HepG2 (cell line): ENCODE data around the gene LRP5. TPM values are rescaled to one million over a fixed set of nuclear protein-coding genes. Genes with fewer than 3 reads are reported as not detected.

Experiments used
- ATAC-seq: fragments of 200-7000 bp; cut with Tn5 transposase; 3 replicates; pipeline ENCODE4 v1.9.1; 2020; ENCODE audit warnings: mild to moderate bottlenecking, moderate library complexity
- BruUV-seq: library from RNA; stranded (reverse); fragments of 400-500 nt; replicated peaks from 2 replicates; lab custom pipeline; 2021; lab: Mats Ljungman, UMichigan
- CTCF ChIA-PET: fragments of 300-600 bp; formaldehyde crosslinking; extraction: SDS; loops from one replicate; lab custom pipeline; 2021; ENCODE audit warnings: low total read pairs, inconsistent platforms, low intra/inter-chr PET ratio; lab: Yijun Ruan, JAX
- POLR2A ChIA-PET: fragments of 350-600 bp; sonication (Branson Sonifier 250); formaldehyde crosslinking; loops from one replicate; lab custom pipeline; 2020; ENCODE audit warnings: antibody characterized with exemption, inconsistent platforms; lab: Yijun Ruan, JAX
- DNase-seq: peaks from one replicate; pipeline ENCODE4 v3.0.0-alpha.2; 2015; ENCODE audit warnings: low spot score
- FAIRE-seq: peaks from 3 replicates; lab custom pipeline; 2011; peaks lifted over from hg19 to GRCh38; lab: Jason Lieb, UNC
- H2AFZ ChIP-seq: one replicate; pipeline ENCODE4 v1.6.1; 2011; ENCODE audit warnings: low read length, inconsistent platforms
- H3K27ac ChIP-seq: fragments of 300-600 bp; 3 replicates; pipeline ENCODE4 v1.8.0; 2011; ENCODE audit warnings: mixed run types, mild to moderate bottlenecking, mixed read lengths, low read length, inconsistent platforms; ENCODE audit not compliant: insufficient read depth; ENCODE audit errors: extremely low read length
- H3K27me3 ChIP-seq, 2 experiments: fragments of 200-600 bp in 1 of 2; 2 replicates in 1 of 2; 3 replicates in 1 of 2; pipeline versions ENCODE4 v1.6.0 to v1.8.0; 2011; ENCODE audit warnings: low read length in 2 of 2, mild to moderate bottlenecking in 2 of 2, moderate library complexity in 2 of 2, inconsistent platforms in 1 of 2; ENCODE audit not compliant: insufficient read depth in 2 of 2, control insufficient read depth in 1 of 2
- H3K36me3 ChIP-seq, 2 experiments: fragments of 200-600 bp in 1 of 2; replicated peaks in 1 of 2; 2 replicates in 1 of 2; 3 replicates in 1 of 2; pipeline versions ENCODE4 v1.5.1 to v1.8.0; 2011; ENCODE audit warnings: low read length in 2 of 2, inconsistent platforms in 1 of 2; ENCODE audit not compliant: insufficient read depth in 2 of 2, control insufficient read depth in 1 of 2
- H3K4me1 ChIP-seq: 2 replicates; pipeline ENCODE4 v1.5.1; 2012; ENCODE audit warnings: low read length, inconsistent platforms; ENCODE audit not compliant: insufficient read depth
- H3K4me2 ChIP-seq: 2 replicates; pipeline ENCODE4 v1.6.0; 2011; ENCODE audit warnings: low read depth, low read length, inconsistent platforms
- H3K4me3 ChIP-seq, 3 experiments: fragments of 200-600 bp in 1 of 3; sonication (generic), shearing (Covaris generic) in 1 of 3; replicated peaks in 1 of 3; 2 replicates each; pipeline ENCODE4 v1.5.1; 2011 to 2016; ENCODE audit warnings: low read length in 3 of 3, inconsistent platforms in 2 of 3, low read depth in 2 of 3, mild to moderate bottlenecking in 2 of 3, control low read depth in 1 of 3, mixed read lengths in 1 of 3; ENCODE audit not compliant: insufficient read depth in 1 of 3
- H3K79me2 ChIP-seq: one replicate; pipeline ENCODE4 v1.6.1; 2011; ENCODE audit warnings: low read length, inconsistent platforms; ENCODE audit not compliant: insufficient read depth
- H3K9ac ChIP-seq: 2 replicates; pipeline ENCODE4 v1.6.0; 2011; ENCODE audit warnings: mild to moderate bottlenecking, low read depth, low read length, inconsistent platforms; ENCODE audit not compliant: insufficient read depth
- H3K9me3 ChIP-seq: 2 replicates; pipeline ENCODE4 v1.5.1; 2012; ENCODE audit warnings: mild to moderate bottlenecking, low read length
- H4K20me1 ChIP-seq: 2 replicates; pipeline ENCODE4 v1.6.0; 2011; ENCODE audit warnings: inconsistent platforms, mild to moderate bottlenecking, low read length, moderate library complexity; ENCODE audit not compliant: insufficient read depth
- ESRRA ChIP-seq: sonication (generic); formaldehyde crosslinking; IDR thresholded peaks from 2 replicates; pipeline ENCODE4 v1.5.1; 2020; ENCODE audit warnings: mild to moderate bottlenecking, low read depth, missing genetic modification reagents
- HNF1B ChIP-seq: sonication (generic); formaldehyde crosslinking; IDR thresholded peaks from 2 replicates; pipeline ENCODE4 v1.5.1; 2020; ENCODE audit warnings: mild to moderate bottlenecking, moderate library complexity, missing genetic modification reagents
- HNRNPLL ChIP-seq: fragments of 200-400 bp; formaldehyde crosslinking; IDR thresholded peaks from 2 replicates; pipeline ENCODE4 v1.6.1; 2017; ENCODE audit warnings: mild to moderate bottlenecking, low read depth, low read length; ENCODE audit not compliant: poor library complexity, severe bottlenecking
- RBFOX2 ChIP-seq: fragments of 200-400 bp; formaldehyde crosslinking; IDR thresholded peaks from 2 replicates; pipeline ENCODE4 v1.6.1; 2017; ENCODE audit warnings: low read depth, mild to moderate bottlenecking, low read length
- SKIL ChIP-seq: sonication (generic); formaldehyde crosslinking; IDR thresholded peaks from 2 replicates; pipeline ENCODE4 v1.8.0; 2022; ENCODE audit warnings: missing genetic modification reagents, mild to moderate bottlenecking, moderate library complexity, borderline replicate concordance
- TEAD3 ChIP-seq: optimal IDR thresholded peaks from 2 replicates; pipeline ENCODE3; 2016; ENCODE audit warnings: borderline replicate concordance
- XBP1 ChIP-seq: sonication (generic); formaldehyde crosslinking; IDR thresholded peaks from 2 replicates; pipeline ENCODE4 v1.5.0; 2020; ENCODE audit warnings: missing genetic modification reagents
- ZFX ChIP-seq: sonication (generic); formaldehyde crosslinking; IDR thresholded peaks from 2 replicates; pipeline ENCODE4 v1.4.0; 2020; ENCODE audit warnings: mild to moderate bottlenecking, low read depth, missing genetic modification reagents, moderate library complexity
- ZNF496 ChIP-seq: sonication (generic); formaldehyde crosslinking; IDR thresholded peaks from 2 replicates; pipeline ENCODE4 v1.8.1; 2023; ENCODE audit warnings: mild to moderate bottlenecking, moderate library complexity, missing genetic modification reagents; ENCODE audit not compliant: insufficient replicate concordance
- ZNF549 ChIP-seq: sonication (generic); formaldehyde crosslinking; IDR thresholded peaks from 2 replicates; pipeline ENCODE4 v1.5.0; 2020; ENCODE audit warnings: missing genetic modification reagents
- ZNF556 ChIP-seq: sonication (generic); formaldehyde crosslinking; IDR thresholded peaks from 2 replicates; pipeline ENCODE4 v1.4.0; 2020; ENCODE audit warnings: mild to moderate bottlenecking, missing genetic modification reagents, borderline replicate concordance
- ZNF558 ChIP-seq: sonication (generic); formaldehyde crosslinking; IDR thresholded peaks from 2 replicates; pipeline ENCODE4 v1.9.0; 2022; ENCODE audit warnings: mild to moderate bottlenecking, missing genetic modification reagents, borderline replicate concordance
- ZNF570 ChIP-seq: sonication (generic); formaldehyde crosslinking; IDR thresholded peaks from 2 replicates; pipeline ENCODE4 v1.4.0; 2020; ENCODE audit warnings: mild to moderate bottlenecking, missing genetic modification reagents, borderline replicate concordance
- ZXDC ChIP-seq: sonication (generic); formaldehyde crosslinking; IDR thresholded peaks from 2 replicates; pipeline ENCODE4 v1.5.0; 2020; ENCODE audit warnings: mild to moderate bottlenecking, missing genetic modification reagents
- WGBS: methylation state at CpG from one replicate; pipeline ENCODE4 v1.1.6; 2017; ENCODE audit warnings: low lambda C conversion rate; 5-methylcytosine and 5-hydroxymethylcytosine counted together
- in situ Hi-C: cut with HindIII; loops from 2 replicates; pipeline ENCODE4 v1.10.0; 2017; ENCODE audit warnings: low pct_unique_long_range_greater_than_20kb; ENCODE audit not compliant: extremely low pct_ligation_motif_present
- intact Hi-C: fragments of 100-400 bp; cut with micrococcal nuclease; formaldehyde crosslinking; loops from one replicate; pipeline ENCODE4 v1.10.0; 2022; ENCODE audit not compliant: unreplicated experiment
- polyA plus RNA-seq, 8 experiments: library from polyadenylated mRNA; depleted of rRNA in 3 of 8; stranded (reverse) in 7 of 8; unstranded in 1 of 8; fragments of >200 nt; fragmentation: Illumina TruSeq in 4 of 8; extraction: Trizol in 4 of 8; gene quantifications; 2 replicates each; pipeline versions ENCODE4 v1.2.1 to v1.2.3, GENCODE V29; 2011 to 2016; ENCODE audit warnings: low read depth in 4 of 8, missing spikeins in 1 of 8, mixed read lengths in 1 of 8; ENCODE audit not compliant: insufficient read depth in 1 of 8
- total RNA-seq, 5 experiments: library from RNA; depleted of rRNA; stranded (reverse); fragments of >200 nt; fragmentation: Illumina TruSeq; extraction: Trizol; gene quantifications; 2 replicates each; pipeline ENCODE4 v1.2.3, GENCODE V29; 2016; ENCODE audit warnings: low read depth in 1 of 5
- TF ChIP-seq, protein P1 (sequence below): sonication (generic); IDR thresholded peaks from 2 replicates; pipeline ENCODE4 v1.6.1; 2016; ENCODE audit warnings: low read depth, borderline replicate concordance
- TF ChIP-seq, protein P2 (sequence below): sonication (generic); formaldehyde crosslinking; IDR thresholded peaks from 2 replicates; pipeline ENCODE4 v1.5.0; 2020; ENCODE audit warnings: missing genetic modification reagents, mild to moderate bottlenecking, borderline replicate concordance

The LRP5 gene
- total and polyA plus RNA-seq, 2 of the 13 experiments (the other 11 are each of a cell fraction or from before 2014, with no cell fraction given), result 40.4 to 64.0 TPM

DNA sequence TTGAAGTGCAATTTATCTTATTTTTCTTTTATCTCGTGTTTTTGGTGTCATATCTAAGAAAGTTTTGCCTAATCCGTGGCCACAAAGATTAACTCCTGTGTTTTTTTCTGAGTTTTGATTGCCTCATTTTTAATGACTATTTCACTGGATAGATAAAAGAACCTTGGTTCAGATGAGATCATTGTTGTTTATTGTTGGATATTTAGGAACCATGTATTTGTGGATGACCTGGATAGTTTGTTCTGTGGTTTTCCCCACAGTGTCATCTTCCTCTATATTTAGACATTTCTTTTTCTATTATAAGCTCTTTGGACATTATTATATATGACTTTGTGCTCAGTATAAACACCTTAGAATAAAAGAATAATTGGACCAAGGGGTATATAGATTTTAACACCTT, 185.4 kb downstream of the LRP5 start:
- no peak overlapping the region for H3K27ac ChIP-seq
- H3K36me3 ChIP-seq, result no peaks in the 10 kb centered on the region; a peak in 1 of 5 replicates
- no peak for ATAC-seq
- no peak overlapping the region for H3K4me2 ChIP-seq
- ChIA-PET CTCF (no interaction called here), POLR2A (no interaction called here)
- BruUV-seq, result no TSS peak
- peaks cover 28% of the 10 kb centered on the region for H3K4me1 ChIP-seq
- DNase-seq, result no peak
- peaks cover 94% of the 10 kb centered on the region for H3K79me2 ChIP-seq
- no peak overlapping the region for H2AFZ ChIP-seq
- peaks cover 72% of the 10 kb centered on the region for H4K20me1 ChIP-seq
- FAIRE-seq, result no peak
- no peak overlapping the region for H3K4me3 ChIP-seq
- no peaks in the 10 kb centered on the region for H3K9me3 ChIP-seq
- H3K9ac ChIP-seq, result no peak overlapping the region
- intact Hi-C loops (no loop called here), in situ Hi-C loops (no loop called here)
- no peaks in the 10 kb centered on the region for H3K27me3 ChIP-seq
- 97% methylated on average over 2 of the region's 2 CpGs for whole genome bisulfite sequencing
- no peak for TF ChIP-seq HNRNPLL
- TF ChIP-seq TEAD3 (CRISPR knock-in tag), result no peak
- no peak for TF ChIP-seq ZNF570 (CRISPR knock-in tag)
- TF ChIP-seq ZNF549 (CRISPR knock-in tag), result no peak
- TF ChIP-seq ZXDC, result no peak
- TF ChIP-seq ZFX (CRISPR knock-in tag), result no peak
- no peak for TF ChIP-seq XBP1
- TF ChIP-seq, protein P1, sequence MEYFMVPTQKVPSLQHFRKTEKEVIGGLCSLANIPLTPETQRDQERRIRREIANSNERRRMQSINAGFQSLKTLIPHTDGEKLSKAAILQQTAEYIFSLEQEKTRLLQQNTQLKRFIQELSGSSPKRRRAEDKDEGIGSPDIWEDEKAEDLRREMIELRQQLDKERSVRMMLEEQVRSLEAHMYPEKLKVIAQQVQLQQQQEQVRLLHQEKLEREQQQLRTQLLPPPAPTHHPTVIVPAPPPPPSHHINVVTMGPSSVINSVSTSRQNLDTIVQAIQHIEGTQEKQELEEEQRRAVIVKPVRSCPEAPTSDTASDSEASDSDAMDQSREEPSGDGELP, result no peak
- TF ChIP-seq ZNF558 (CRISPR knock-in tag), result no peak
- no peak for TF ChIP-seq ZNF496
- TF ChIP-seq ESRRA (CRISPR knock-in tag), result no peak
- no peak for TF ChIP-seq RBFOX2
- no peak for TF ChIP-seq HNF1B (CRISPR knock-in tag)
- TF ChIP-seq, protein P2, sequence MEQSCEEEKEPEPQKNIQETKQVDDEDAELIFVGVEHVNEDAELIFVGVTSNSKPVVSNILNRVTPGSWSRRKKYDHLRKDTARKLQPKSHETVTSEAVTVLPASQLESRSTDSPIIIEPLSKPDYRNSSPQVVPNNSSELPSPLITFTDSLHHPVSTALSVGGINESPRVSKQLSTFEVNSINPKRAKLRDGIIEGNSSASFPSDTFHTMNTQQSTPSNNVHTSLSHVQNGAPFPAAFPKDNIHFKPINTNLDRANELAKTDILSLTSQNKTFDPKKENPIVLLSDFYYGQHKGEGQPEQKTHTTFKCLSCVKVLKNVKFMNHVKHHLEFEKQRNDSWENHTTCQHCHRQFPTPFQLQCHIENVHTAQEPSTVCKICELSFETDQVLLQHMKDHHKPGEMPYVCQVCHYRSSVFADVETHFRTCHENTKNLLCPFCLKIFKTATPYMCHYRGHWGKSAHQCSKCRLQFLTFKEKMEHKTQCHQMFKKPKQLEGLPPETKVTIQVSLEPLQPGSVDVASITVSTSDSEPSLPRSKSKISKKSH (CRISPR knock-in tag), result no peak
- no peak for TF ChIP-seq SKIL
- no peak for TF ChIP-seq ZNF556 (CRISPR knock-in tag)
